Stimulated activated naive CD8-positive, alpha-beta T cell treated with anti-CD3 and anti-CD28 coated beads, Interleukin-15, amount 100 ng/mL, for 72 hours (primary cell): ENCODE data around the gene FAM131C.
A peak's percentile ranks its signal among the peaks of the same experiment; 100 is the strongest.

Experiments used
- ATAC-seq: fragments of 150-1000 bp; cut with Tn5 transposase; 2 replicates; pipeline ENCODE4 v1.10.0; 2021; ENCODE audit warnings: mild to moderate bottlenecking, moderate library complexity
- DNase-seq, 2 donors: peaks; one replicate each; pipeline ENCODE4 v3.0.0; 2021 to 2022
- H3K27ac Mint-ChIP-seq, 2 donors: one replicate each; pipeline ENCODE4 v1.8.0; 2022; ENCODE audit warnings: mild to moderate bottlenecking in 2 of 2, mixed read lengths in 2 of 2, moderate library complexity in 2 of 2
- H3K27me3 Mint-ChIP-seq: one replicate; pipeline ENCODE4 v1.8.0; 2022; ENCODE audit warnings: mixed read lengths
- H3K4me1 Mint-ChIP-seq: one replicate; pipeline ENCODE4 v1.8.0; 2022; ENCODE audit warnings: mild to moderate bottlenecking, mixed read lengths
- H3K4me3 Mint-ChIP-seq, 2 donors: one replicate each; pipeline ENCODE4 v1.8.0; 2022; ENCODE audit warnings: mild to moderate bottlenecking in 2 of 2, mixed read lengths in 2 of 2, moderate library complexity in 1 of 2
- H3K9me3 Mint-ChIP-seq, 2 donors: one replicate each; pipeline ENCODE4 v1.8.0; 2022; ENCODE audit warnings: mixed read lengths in 2 of 2

Gene FAM131C

GRCh38 chr1:16073490-16074119, at the start of gene FAM131C:
Gene FAM131C (minus strand): TSS chr1:16073651. CDS start chr1:16073442, 209 bp downstream.
- Mint-ChIP-seq H3K4me1 (peaks cover 24% of the 10 kb centered on the region), H3K27ac (peak within 1 kb of the TSS in 1 of 2 donors; percentile 47), H3K27me3 (peaks cover 52% of the 10 kb centered on the region), H3K4me3 (peak within 1 kb of the TSS; percentile 59 to 72), H3K9me3 (no peaks in the 10 kb centered on the region)
- DNase-seq = peak; percentile 32 to 56
- peak; percentile 77 for ATAC-seq

- Mint-ChIP-seq H3K27me3 (peaks cover 11% of the 10 kb centered on the region), H3K27ac (no peak overlapping the region), H3K4me3 (peak overlapping the region in 1 of 2 donors; percentile 4), H3K4me1 (peaks cover 16% of the 10 kb centered on the region), H3K9me3 (no peaks in the 10 kb centered on the region)
- DNase-seq (peak; percentile 43 to 71), ATAC-seq (peak; percentile 94)
Measured at GRCh38 chr1:16122916-16123315, 49.5 kb upstream of the FAM131C start.

- Mint-ChIP-seq H3K4me1 (peaks cover 16% of the 10 kb centered on the region), H3K9me3 (no peaks in the 10 kb centered on the region), H3K27me3 (peaks cover 11% of the 10 kb centered on the region), H3K4me3 (no peak overlapping the region), H3K27ac (no peak overlapping the region)
- no peak for DNase-seq
- no peak for ATAC-seq
Measured at GRCh38 chr1:16122350-16122881, 49.0 kb upstream of the FAM131C start.

- no peak for DNase-seq
- Mint-ChIP-seq H3K27me3 (peaks cover 5% of the 10 kb centered on the region), H3K4me3 (no peak overlapping the region), H3K4me1 (peaks cover 16% of the 10 kb centered on the region), H3K9me3 (no peaks in the 10 kb centered on the region), H3K27ac (peak overlapping the region in 1 of 2 donors; percentile 49)
- no peak for ATAC-seq
Measured at GRCh38 chr1:16120940-16121410, 47.5 kb upstream of the FAM131C start.

GRCh38 chr1:16120407-16120806, 47.0 kb upstream of the FAM131C start:
- no peak for DNase-seq

GRCh38 chr1:16119926-16120325, 46.5 kb upstream of the FAM131C start:
- Mint-ChIP-seq H3K9me3 (no peaks in the 10 kb centered on the region), H3K27me3 (no peaks in the 10 kb centered on the region), H3K4me3 (no peak overlapping the region), H3K27ac (no peak overlapping the region), H3K4me1 (peaks cover 16% of the 10 kb centered on the region)
- ATAC-seq (no peak), DNase-seq (no peak)

More at GRCh38 chr1:16120407-16120806, 47.0 kb upstream of the FAM131C start:
- no peak overlapping the region for H3K27ac Mint-ChIP-seq
- no peak for ATAC-seq
- H3K27me3 Mint-ChIP-seq = no peaks in the 10 kb centered on the region
- H3K4me1 Mint-ChIP-seq = peaks cover 16% of the 10 kb centered on the region
- no peak overlapping the region for H3K4me3 Mint-ChIP-seq
- H3K9me3 Mint-ChIP-seq = no peaks in the 10 kb centered on the region

GRCh38 chr1:16119504-16119903, 46.1 kb upstream of the FAM131C start:
- Mint-ChIP-seq H3K27me3 (no peaks in the 10 kb centered on the region), H3K9me3 (no peaks in the 10 kb centered on the region), H3K4me3 (no peak overlapping the region), H3K27ac (no peak overlapping the region), H3K4me1 (peaks cover 16% of the 10 kb centered on the region)
- ATAC-seq = no peak
- DNase-seq = no peak

GRCh38 chr1:16118706-16119105, 45.3 kb upstream of the FAM131C start:
- no peak overlapping the region for H3K4me3 Mint-ChIP-seq
- H3K27ac Mint-ChIP-seq = no peak overlapping the region
- no peak for ATAC-seq
- H3K9me3 Mint-ChIP-seq = no peaks in the 10 kb centered on the region
- H3K4me1 Mint-ChIP-seq = peaks cover 14% of the 10 kb centered on the region
- no peaks in the 10 kb centered on the region for H3K27me3 Mint-ChIP-seq
- DNase-seq = no peak

- ATAC-seq = no peak
- H3K4me1 Mint-ChIP-seq = peaks cover 6% of the 10 kb centered on the region
- H3K4me3 Mint-ChIP-seq = no peak overlapping the region
- H3K27me3 Mint-ChIP-seq = no peaks in the 10 kb centered on the region
- no peak for DNase-seq
- no peaks in the 10 kb centered on the region for H3K9me3 Mint-ChIP-seq
- no peak overlapping the region for H3K27ac Mint-ChIP-seq
Measured at GRCh38 chr1:16117936-16118335, 44.5 kb upstream of the FAM131C start.

- Mint-ChIP-seq H3K9me3 (no peaks in the 10 kb centered on the region), H3K4me3 (no peak overlapping the region), H3K27me3 (no peaks in the 10 kb centered on the region), H3K27ac (peak overlapping the region in 1 of 2 donors; percentile 59), H3K4me1 (peaks cover under 1% of the 10 kb centered on the region)
- ATAC-seq = no peak
- DNase-seq = no peak
Measured at GRCh38 chr1:16117369-16117768, 43.9 kb upstream of the FAM131C start.

GRCh38 chr1:16116625-16117024, 43.2 kb upstream of the FAM131C start:
- ATAC-seq (no peak), DNase-seq (no peak)
- Mint-ChIP-seq H3K27ac (no peak overlapping the region), H3K27me3 (peaks cover 5% of the 10 kb centered on the region), H3K4me3 (no peak overlapping the region), H3K4me1 (no peaks in the 10 kb centered on the region), H3K9me3 (no peaks in the 10 kb centered on the region)

GRCh38 chr1:16116002-16116401, 42.6 kb upstream of the FAM131C start:
- H3K27me3 Mint-ChIP-seq = peaks cover 12% of the 10 kb centered on the region
- ATAC-seq (no peak), DNase-seq (no peak)
- no peak overlapping the region for H3K4me3 Mint-ChIP-seq
- H3K4me1 Mint-ChIP-seq = no peaks in the 10 kb centered on the region
- H3K9me3 Mint-ChIP-seq = no peaks in the 10 kb centered on the region
- no peak overlapping the region for H3K27ac Mint-ChIP-seq

GRCh38 chr1:16115468-16115983, 42.1 kb upstream of the FAM131C start:
- Mint-ChIP-seq H3K27me3 (peaks cover 12% of the 10 kb centered on the region), H3K27ac (peak overlapping the region in 1 of 2 donors; percentile 69), H3K4me1 (no peaks in the 10 kb centered on the region), H3K9me3 (no peaks in the 10 kb centered on the region), H3K4me3 (no peak overlapping the region)
- DNase-seq = no peak
- no peak for ATAC-seq

- ATAC-seq (no peak), DNase-seq (no peak)
- Mint-ChIP-seq H3K4me3 (no peak overlapping the region), H3K9me3 (no peaks in the 10 kb centered on the region), H3K27ac (peak overlapping the region in 1 of 2 donors; percentile 40), H3K4me1 (no peaks in the 10 kb centered on the region), H3K27me3 (peaks cover 12% of the 10 kb centered on the region)
Measured at GRCh38 chr1:16114527-16115467, 41.3 kb upstream of the FAM131C start.
